HepG2 (cell line): ENCODE results near the gene LRP1B. TPM values are rescaled to one million over a fixed set of nuclear protein-coding genes. Genes with fewer than 3 reads are reported as not detected.

Experiments used
- BCL6 ChIP-seq: IDR thresholded peaks from 2 replicates; pipeline ENCODE4 v1.6.1; 2016; ENCODE audit warnings: missing genetic modification reagents, missing compliant biosample characterization
- EZH2 ChIP-seq: conservative IDR thresholded peaks from 2 replicates; pipeline ENCODE4 v1.6.1; 2012; ENCODE audit warnings: mild to moderate bottlenecking, low read depth, low read length, moderate library complexity
- GABPB1 ChIP-seq: IDR thresholded peaks from 2 replicates; pipeline ENCODE4 v1.6.1; 2016; ENCODE audit warnings: mild to moderate bottlenecking, missing genetic modification reagents, moderate library complexity, missing compliant biosample characterization
- PITX1 ChIP-seq: sonication (generic); formaldehyde crosslinking; IDR thresholded peaks from 2 replicates; pipeline ENCODE4 v1.5.1; 2020; ENCODE audit warnings: mild to moderate bottlenecking, missing genetic modification reagents
- POGZ ChIP-seq: sonication (generic); formaldehyde crosslinking; IDR thresholded peaks from 2 replicates; pipeline ENCODE4 v1.4.0; 2020; ENCODE audit warnings: mild to moderate bottlenecking, missing genetic modification reagents
- RNF2 ChIP-seq: fragments of 450-650 bp; conservative IDR thresholded peaks from 2 replicates; pipeline ENCODE4 v1.6.1; 2016; ENCODE audit warnings: low read depth
- ZNF501 ChIP-seq: sonication (generic); formaldehyde crosslinking; IDR thresholded peaks from 2 replicates; pipeline ENCODE4 v1.5.1; 2020; ENCODE audit warnings: mild to moderate bottlenecking, moderate library complexity, missing genetic modification reagents
- ZNF776 ChIP-seq: sonication (generic); formaldehyde crosslinking; IDR thresholded peaks from 2 replicates; pipeline ENCODE4 v1.4.0; 2020; ENCODE audit warnings: mild to moderate bottlenecking, missing genetic modification reagents
- ZNF777 ChIP-seq: sonication (generic); formaldehyde crosslinking; IDR thresholded peaks from 2 replicates; pipeline ENCODE4 v1.4.0; 2020; ENCODE audit warnings: missing genetic modification reagents
- ZNF816 ChIP-seq: sonication (generic); formaldehyde crosslinking; IDR thresholded peaks from 2 replicates; pipeline ENCODE4 v1.8.0; 2022; ENCODE audit warnings: missing genetic modification reagents, mild to moderate bottlenecking, borderline replicate concordance
- polyA plus RNA-seq, 8 experiments: library from polyadenylated mRNA; depleted of rRNA in 3 of 8; stranded (reverse) in 7 of 8; unstranded in 1 of 8; fragments of >200 nt; fragmentation: Illumina TruSeq in 4 of 8; extraction: Trizol in 4 of 8; gene quantifications; 2 replicates each; pipeline versions ENCODE4 v1.2.1 to v1.2.3, GENCODE V29; 2011 to 2016; ENCODE audit warnings: low read depth in 4 of 8, missing spikeins in 1 of 8, mixed read lengths in 1 of 8; ENCODE audit not compliant: insufficient read depth in 1 of 8
- total RNA-seq, 5 experiments: library from RNA; depleted of rRNA; stranded (reverse); fragments of >200 nt; fragmentation: Illumina TruSeq; extraction: Trizol; gene quantifications; 2 replicates each; pipeline ENCODE4 v1.2.3, GENCODE V29; 2016; ENCODE audit warnings: low read depth in 1 of 5
- TF ChIP-seq, protein P1 (sequence below): IDR thresholded peaks from 2 replicates; pipeline ENCODE4 v1.6.1; 2016; ENCODE audit warnings: low read depth, missing genetic modification reagents, missing compliant biosample characterization
- TF ChIP-seq, protein P2 (sequence below): IDR thresholded peaks from 2 replicates; pipeline ENCODE4 v1.6.1; 2016; ENCODE audit warnings: missing compliant biosample characterization, missing genetic modification reagents, borderline replicate concordance
- TF ChIP-seq, protein P3 (sequence below): sonication (generic); formaldehyde crosslinking; IDR thresholded peaks from 2 replicates; pipeline ENCODE4 v1.5.0; 2020; ENCODE audit warnings: mild to moderate bottlenecking, missing genetic modification reagents, borderline replicate concordance
- TF ChIP-seq, protein P4 (sequence below): sonication (generic); formaldehyde crosslinking; IDR thresholded peaks from 2 replicates; pipeline ENCODE4 v1.4.0; 2020; ENCODE audit warnings: missing genetic modification reagents

Gene LRP1B
- total and polyA plus RNA-seq, 2 of the 13 experiments (the other 11 are each of a cell fraction or from before 2014, with no cell fraction given): 0.04 TPM; not detected in 1

DNA sequence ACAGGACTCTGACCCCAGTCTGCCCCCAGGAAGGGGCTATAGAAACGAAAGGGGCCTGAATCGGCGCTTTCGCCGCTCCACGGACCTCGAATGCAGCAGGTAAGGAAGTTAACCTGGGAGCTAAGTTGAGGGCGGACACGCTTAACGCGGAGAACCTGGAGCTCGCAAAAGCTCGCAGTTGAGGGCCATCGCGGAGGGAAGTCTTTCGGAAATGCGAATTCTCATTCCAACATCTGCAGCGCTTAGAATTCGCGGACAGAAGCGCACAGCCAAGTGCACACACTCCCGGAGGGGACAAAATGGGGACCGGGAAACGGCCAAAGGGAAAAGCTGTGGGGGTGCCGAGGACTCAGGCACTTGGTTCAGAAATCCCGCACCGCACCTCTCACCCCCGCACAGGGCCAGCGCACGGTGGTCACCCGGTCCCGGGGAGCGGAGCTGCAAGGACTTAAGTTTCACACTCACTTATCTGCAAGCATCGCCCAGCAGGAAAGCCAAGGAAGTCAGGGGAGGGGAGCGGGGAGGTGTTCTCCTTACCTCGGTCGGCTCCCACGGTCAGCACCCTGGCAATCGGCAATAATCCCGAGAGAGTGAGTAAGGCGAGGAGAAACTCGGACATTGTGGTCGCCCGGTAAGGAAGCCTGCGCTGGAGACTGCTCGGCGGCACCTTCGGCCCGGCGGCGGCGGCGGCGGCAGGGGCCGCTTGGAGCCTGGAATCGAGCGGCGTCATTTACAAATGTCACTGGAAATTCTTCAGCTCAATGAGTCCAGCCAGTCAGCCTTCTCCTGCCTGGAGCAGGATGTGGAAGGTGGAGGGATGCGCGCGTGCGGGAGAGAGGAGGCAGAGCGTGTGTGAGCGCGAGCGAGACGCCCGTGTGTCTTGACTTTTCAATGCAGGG lies 456 bp downstream of the LRP1B start (continued):
- TF ChIP-seq, protein P1, sequence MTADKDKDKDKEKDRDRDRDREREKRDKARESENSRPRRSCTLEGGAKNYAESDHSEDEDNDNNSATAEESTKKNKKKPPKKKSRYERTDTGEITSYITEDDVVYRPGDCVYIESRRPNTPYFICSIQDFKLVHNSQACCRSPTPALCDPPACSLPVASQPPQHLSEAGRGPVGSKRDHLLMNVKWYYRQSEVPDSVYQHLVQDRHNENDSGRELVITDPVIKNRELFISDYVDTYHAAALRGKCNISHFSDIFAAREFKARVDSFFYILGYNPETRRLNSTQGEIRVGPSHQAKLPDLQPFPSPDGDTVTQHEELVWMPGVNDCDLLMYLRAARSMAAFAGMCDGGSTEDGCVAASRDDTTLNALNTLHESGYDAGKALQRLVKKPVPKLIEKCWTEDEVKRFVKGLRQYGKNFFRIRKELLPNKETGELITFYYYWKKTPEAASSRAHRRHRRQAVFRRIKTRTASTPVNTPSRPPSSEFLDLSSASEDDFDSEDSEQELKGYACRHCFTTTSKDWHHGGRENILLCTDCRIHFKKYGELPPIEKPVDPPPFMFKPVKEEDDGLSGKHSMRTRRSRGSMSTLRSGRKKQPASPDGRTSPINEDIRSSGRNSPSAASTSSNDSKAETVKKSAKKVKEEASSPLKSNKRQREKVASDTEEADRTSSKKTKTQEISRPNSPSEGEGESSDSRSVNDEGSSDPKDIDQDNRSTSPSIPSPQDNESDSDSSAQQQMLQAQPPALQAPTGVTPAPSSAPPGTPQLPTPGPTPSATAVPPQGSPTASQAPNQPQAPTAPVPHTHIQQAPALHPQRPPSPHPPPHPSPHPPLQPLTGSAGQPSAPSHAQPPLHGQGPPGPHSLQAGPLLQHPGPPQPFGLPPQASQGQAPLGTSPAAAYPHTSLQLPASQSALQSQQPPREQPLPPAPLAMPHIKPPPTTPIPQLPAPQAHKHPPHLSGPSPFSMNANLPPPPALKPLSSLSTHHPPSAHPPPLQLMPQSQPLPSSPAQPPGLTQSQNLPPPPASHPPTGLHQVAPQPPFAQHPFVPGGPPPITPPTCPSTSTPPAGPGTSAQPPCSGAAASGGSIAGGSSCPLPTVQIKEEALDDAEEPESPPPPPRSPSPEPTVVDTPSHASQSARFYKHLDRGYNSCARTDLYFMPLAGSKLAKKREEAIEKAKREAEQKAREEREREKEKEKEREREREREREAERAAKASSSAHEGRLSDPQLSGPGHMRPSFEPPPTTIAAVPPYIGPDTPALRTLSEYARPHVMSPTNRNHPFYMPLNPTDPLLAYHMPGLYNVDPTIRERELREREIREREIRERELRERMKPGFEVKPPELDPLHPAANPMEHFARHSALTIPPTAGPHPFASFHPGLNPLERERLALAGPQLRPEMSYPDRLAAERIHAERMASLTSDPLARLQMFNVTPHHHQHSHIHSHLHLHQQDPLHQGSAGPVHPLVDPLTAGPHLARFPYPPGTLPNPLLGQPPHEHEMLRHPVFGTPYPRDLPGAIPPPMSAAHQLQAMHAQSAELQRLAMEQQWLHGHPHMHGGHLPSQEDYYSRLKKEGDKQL (CRISPR knock-in tag): no peak
- TF ChIP-seq RNF2 (0 out of 2 replicates have a peak, but pooled peaks have one; percentile 69), BCL6 (peak; percentile 78), ZNF501 (CRISPR knock-in tag) (0 out of 2 replicates have a peak, but pooled peaks have one; percentile 14), POGZ (0 out of 2 replicates have a peak, but pooled peaks have one; percentile 49), GABPB1 (CRISPR knock-in tag) (peak; percentile 37; the same call in 1 of the 2 replicates), EZH2 (peak; percentile 89; the same call in 1 of the 2 replicates), ZNF816 (CRISPR knock-in tag) (0 out of 2 replicates have a peak, but pooled peaks have one; percentile 36), PITX1 (CRISPR knock-in tag) (peak; percentile 16; the same call in 1 of the 2 replicates), ZNF776 (CRISPR knock-in tag) (0 out of 2 replicates have a peak, but pooled peaks have one; percentile 31), ZNF777 (CRISPR knock-in tag) (no peak)
- TF ChIP-seq, protein P2, sequence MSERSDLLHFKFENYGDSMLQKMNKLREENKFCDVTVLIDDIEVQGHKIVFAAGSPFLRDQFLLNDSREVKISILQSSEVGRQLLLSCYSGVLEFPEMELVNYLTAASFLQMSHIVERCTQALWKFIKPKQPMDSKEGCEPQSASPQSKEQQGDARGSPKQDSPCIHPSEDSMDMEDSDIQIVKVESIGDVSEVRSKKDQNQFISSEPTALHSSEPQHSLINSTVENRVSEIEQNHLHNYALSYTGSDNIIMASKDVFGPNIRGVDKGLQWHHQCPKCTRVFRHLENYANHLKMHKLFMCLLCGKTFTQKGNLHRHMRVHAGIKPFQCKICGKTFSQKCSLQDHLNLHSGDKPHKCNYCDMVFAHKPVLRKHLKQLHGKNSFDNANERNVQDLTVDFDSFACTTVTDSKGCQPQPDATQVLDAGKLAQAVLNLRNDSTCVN (CRISPR knock-in tag): no peak
- TF ChIP-seq, protein P3, sequence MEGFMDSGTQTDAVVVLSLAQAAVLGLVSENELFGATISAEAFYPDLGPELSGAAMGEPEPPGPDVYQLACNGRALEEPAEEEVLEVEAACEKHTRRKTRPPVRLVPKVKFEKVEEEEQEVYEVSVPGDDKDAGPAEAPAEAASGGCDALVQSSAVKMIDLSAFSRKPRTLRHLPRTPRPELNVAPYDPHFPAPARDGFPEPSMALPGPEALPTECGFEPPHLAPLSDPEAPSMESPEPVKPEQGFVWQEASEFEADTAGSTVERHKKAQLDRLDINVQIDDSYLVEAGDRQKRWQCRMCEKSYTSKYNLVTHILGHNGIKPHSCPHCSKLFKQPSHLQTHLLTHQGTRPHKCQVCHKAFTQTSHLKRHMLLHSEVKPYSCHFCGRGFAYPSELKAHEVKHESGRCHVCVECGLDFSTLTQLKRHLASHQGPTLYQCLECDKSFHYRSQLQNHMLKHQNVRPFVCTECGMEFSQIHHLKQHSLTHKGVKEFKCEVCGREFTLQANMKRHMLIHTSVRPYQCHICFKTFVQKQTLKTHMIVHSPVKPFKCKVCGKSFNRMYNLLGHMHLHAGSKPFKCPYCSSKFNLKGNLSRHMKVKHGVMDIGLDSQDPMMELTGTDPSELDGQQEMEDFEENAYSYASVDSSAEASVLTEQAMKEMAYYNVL (CRISPR knock-in tag): 0 out of 2 replicates have a peak, but pooled peaks have one; percentile 27
- TF ChIP-seq, protein P4, sequence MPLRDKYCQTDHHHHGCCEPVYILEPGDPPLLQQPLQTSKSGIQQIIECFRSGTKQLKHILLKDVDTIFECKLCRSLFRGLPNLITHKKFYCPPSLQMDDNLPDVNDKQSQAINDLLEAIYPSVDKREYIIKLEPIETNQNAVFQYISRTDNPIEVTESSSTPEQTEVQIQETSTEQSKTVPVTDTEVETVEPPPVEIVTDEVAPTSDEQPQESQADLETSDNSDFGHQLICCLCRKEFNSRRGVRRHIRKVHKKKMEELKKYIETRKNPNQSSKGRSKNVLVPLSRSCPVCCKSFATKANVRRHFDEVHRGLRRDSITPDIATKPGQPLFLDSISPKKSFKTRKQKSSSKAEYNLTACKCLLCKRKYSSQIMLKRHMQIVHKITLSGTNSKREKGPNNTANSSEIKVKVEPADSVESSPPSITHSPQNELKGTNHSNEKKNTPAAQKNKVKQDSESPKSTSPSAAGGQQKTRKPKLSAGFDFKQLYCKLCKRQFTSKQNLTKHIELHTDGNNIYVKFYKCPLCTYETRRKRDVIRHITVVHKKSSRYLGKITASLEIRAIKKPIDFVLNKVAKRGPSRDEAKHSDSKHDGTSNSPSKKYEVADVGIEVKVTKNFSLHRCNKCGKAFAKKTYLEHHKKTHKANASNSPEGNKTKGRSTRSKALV (CRISPR knock-in tag): peak; percentile 71
